Thymus (tissue), 11 donors: Measurements from ENCODE around the gene KY. TPM values are rescaled to one million over a fixed set of nuclear protein-coding genes. Genes with fewer than 3 reads are reported as not detected.

Experiments
- DNase-seq, 9 donors: peaks; one replicate each; pipeline ENCODE4 v3.0.0-alpha.2; 2013; ENCODE audit warnings: low spot score in 9 of 9, low read depth in 6 of 9, missing footprints in 1 of 9
- H3K27ac ChIP-seq, 2 donors: one replicate each; pipeline ENCODE4 v1.5.1; 2013; ENCODE audit warnings: control low read depth in 1 of 2, low read depth in 1 of 2, low read length in 1 of 2, mild to moderate bottlenecking in 1 of 2, moderate library complexity in 1 of 2
- H3K27me3 ChIP-seq, 2 donors: one replicate each; pipeline ENCODE4 v1.5.1; 2013; ENCODE audit warnings: low read length in 1 of 2; ENCODE audit not compliant: control insufficient read depth in 2 of 2, insufficient read depth in 1 of 2
- H3K36me3 ChIP-seq, 2 donors: one replicate each; pipeline ENCODE4 v1.5.1; 2013; ENCODE audit warnings: low read length in 1 of 2, mild to moderate bottlenecking in 1 of 2, moderate library complexity in 1 of 2; ENCODE audit not compliant: control insufficient read depth in 2 of 2, insufficient read depth in 2 of 2
- H3K4me1 ChIP-seq, 2 donors: one replicate each; pipeline ENCODE4 v1.5.1; 2013; ENCODE audit warnings: low read length in 2 of 2; ENCODE audit not compliant: control insufficient read depth in 2 of 2, insufficient read depth in 2 of 2
- H3K4me3 ChIP-seq, 2 donors: one replicate each; pipeline ENCODE4 v1.5.1; 2013; ENCODE audit warnings: low read length in 2 of 2, control low read depth in 1 of 2, mild to moderate bottlenecking in 1 of 2
- H3K9me3 ChIP-seq, 2 donors: one replicate each; pipeline ENCODE4 v1.5.1; 2013; ENCODE audit warnings: low read length in 1 of 2, mild to moderate bottlenecking in 1 of 2; ENCODE audit not compliant: control insufficient read depth in 2 of 2, insufficient read depth in 1 of 2
- WGBS: extraction: QIAGEN DNeasy Blood & Tissue Kit; methylation state at CpG from one replicate; pipeline ENCODE4 v1.1.7; 2013; 5-methylcytosine and 5-hydroxymethylcytosine counted together
- polyA plus RNA-seq: library from polyadenylated mRNA; stranded (reverse); fragments of 200-250 nt; gene quantifications from one replicate; pipeline ENCODE4 v1.2.3, GENCODE V29; 2013
- total RNA-seq: library from RNA; stranded (reverse); fragments of 120-200 nt; gene quantifications from one replicate; pipeline ENCODE4 v1.2.4, GENCODE V29; 2013
- donor health status: healthy.

Gene KY
- total and polyA plus RNA-seq, 2 donors, result 0.14 to 1.0 TPM

DNA sequence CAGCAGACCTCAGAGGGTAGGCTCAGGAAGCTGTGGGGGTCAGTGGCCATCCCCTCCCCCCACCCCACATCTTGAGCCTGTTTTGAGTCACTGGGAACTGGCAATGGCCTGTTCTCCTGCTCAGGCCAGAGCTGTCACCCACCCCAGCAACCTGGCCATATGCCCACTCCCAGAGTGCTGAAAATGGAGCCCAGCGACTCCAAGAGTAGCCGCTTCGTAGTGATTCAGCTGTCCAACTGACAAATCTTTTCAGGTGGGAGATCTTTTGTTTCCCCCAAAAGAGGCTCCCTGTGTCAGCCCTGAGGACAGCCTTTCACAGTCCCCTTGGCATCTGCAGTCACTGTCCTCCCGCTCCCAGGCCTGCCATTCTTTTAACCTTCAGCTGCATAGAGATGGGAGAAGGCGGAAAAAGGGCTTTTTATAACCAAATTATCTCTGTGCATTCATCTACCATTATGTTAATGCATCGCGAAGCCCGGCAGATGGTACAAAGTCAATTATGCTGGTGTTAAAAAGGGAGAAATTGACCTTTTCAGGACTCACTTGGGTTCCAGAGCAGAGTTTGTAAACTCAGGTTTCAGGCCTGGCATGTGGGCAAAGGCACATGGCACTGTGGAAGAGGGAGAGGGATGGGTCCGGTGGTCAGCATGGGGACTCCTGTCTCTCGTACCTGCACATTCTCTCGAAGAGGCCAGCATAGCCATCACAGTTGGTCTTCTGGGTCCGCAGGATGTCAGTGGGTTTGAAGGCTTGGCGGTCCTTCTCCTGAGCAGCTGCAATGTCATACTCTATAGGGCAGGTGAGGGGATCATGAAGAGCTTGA lies 32.1 kb downstream of the KY start:
- Histone ChIP-seq H3K36me3 (no peaks in the 10 kb centered on the region), H3K27ac (no peak overlapping the region), H3K4me3 (no peak overlapping the region), H3K9me3 (no peaks in the 10 kb centered on the region), H3K27me3 (no peaks in the 10 kb centered on the region), H3K4me1 (no peaks in the 10 kb centered on the region)
- 98% methylated on average over 13 of the region's 13 CpGs for WGBS
- DNase-seq, result no peak

DNA sequence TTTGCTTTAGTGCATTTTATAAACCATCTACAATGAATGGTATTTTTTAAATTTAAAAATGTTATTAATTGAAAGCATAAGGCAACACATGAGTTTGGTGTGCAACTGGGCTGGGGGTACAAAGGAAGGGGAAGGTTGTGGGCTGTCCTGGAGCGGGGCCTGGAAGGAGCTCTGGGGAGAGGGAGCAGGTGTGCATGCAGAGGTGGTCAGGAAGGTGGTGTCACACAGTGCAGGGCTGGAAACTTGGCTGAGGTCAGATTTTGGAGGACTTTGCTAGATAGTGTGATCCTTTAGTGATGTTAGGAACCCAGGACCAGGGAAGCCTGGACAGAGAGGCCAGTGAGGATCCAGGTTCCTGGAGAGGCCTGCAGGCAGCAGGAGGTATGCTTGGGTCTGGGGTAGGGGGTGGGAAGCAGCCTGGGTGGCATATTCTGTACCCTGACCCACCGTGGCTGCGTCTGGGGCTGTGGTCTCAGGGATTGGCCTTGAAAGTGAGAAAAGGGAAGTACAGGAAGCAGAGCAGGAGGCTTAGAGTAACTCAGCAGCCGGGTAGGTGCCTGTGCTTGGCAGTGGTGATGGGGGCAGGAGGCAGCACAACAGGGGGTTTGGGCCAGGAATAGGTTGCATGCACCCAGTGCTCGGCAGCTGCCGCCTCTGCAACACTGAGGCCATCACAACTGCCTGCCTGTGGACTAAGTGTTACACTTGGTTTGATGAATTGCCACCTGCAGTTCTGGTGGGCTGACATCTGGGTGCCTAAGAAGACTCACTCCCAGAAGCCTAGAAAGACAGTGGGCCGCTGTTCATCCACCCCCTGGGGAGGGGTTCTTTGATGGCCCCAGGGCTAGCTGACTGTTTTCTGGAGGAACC lies 33.0 kb downstream of the KY start:
- WGBS, result 53% methylated on average over 7 of the region's 7 CpGs
- no peak overlapping the region for H3K4me3 ChIP-seq
- H3K9me3 ChIP-seq, result no peaks in the 10 kb centered on the region
- no peak for DNase-seq
- H3K27ac ChIP-seq, result no peak overlapping the region
- H3K36me3 ChIP-seq, result no peaks in the 10 kb centered on the region
- H3K27me3 ChIP-seq, result no peaks in the 10 kb centered on the region
- H3K4me1 ChIP-seq, result no peaks in the 10 kb centered on the region

- Histone ChIP-seq H3K9me3 (no peaks in the 10 kb centered on the region), H3K27ac (no peak overlapping the region), H3K4me3 (no peak overlapping the region), H3K27me3 (no peaks in the 10 kb centered on the region), H3K4me1 (no peaks in the 10 kb centered on the region), H3K36me3 (no peaks in the 10 kb centered on the region)
- WGBS, result 95% methylated on average over 5 of the region's 5 CpGs
- DNase-seq, result no peak
Measured at GRCh38 chr3:134615743-134616142, 35.1 kb downstream of the KY start.

DNA sequence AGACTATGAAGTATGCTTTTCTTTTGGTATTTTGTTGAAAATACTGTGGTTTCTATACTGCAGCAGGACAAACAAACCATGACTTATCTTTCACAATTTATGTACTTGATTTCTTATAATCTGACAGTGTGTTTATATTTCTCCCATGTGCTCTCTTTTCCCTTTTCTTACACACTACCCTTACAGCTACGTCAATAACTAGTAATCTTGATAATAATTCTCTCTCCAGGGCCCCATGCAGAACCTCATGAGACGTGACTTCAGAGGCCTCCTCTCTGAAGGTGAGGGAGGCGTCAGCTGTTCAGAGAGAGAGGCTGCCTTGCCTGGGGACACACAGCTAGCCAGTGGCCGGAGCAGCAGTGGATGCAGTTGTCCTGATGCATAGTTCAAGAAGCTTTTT lies 35.9 kb downstream of the KY start:
- Histone ChIP-seq H3K36me3 (no peaks in the 10 kb centered on the region), H3K4me1 (no peaks in the 10 kb centered on the region), H3K27ac (no peak overlapping the region), H3K9me3 (no peaks in the 10 kb centered on the region), H3K27me3 (no peaks in the 10 kb centered on the region), H3K4me3 (no peak overlapping the region)
- DNase-seq, result no peak
- WGBS, result 95% methylated on average over 4 of the region's 4 CpGs

DNA sequence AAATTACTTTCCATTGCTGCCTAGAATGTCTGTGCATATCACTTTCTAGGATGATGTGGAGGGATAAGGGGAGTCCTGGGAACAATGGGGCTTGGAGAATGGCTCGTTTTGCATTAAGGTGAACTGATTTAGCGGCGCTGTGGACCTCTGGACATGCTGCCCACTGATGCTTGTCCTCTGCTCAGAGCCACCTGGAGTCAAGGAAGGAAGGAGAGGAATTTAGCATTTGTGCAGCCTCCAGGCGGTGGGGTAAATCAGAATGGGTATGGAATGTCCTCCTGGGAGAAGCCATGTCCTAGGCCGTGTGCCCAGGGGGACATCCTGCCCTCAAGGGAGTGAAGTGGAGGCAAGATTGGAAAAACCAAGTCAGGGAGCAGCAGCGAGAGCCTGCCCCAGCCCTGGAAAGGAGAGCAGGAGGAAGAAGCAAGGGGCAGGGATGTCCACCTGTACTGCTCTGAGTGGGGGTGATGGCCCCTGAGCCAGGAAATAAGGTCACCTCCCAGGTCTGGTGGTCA lies 37.8 kb downstream of the KY start:
- no peak for DNase-seq

DNA sequence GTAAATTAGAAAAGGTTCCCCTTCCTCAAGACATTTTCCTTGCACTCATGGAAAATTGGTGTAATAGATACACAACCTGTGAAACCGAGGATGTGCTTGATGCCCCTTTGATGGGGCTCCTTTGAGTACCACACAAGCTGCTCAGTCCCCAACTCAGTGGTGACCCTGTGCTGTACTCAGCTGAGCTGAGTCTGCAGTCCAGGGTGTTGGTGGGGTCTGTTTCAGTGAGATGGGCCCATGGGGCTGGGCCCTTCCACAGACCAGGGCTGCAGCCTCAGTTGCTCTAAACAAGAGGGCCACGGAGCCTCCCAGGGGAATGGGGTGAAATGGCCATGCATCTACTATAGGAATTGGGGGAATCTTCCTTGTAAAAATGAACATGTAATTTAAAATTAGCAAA lies 39.3 kb downstream of the KY start:
- WGBS, result 94% methylated on average over 2 of the region's 2 CpGs
- DNase-seq, result no peak
- peaks cover 0 to under 1% of the 10 kb centered on the region in 2 donors for H3K4me1 ChIP-seq

More for the DNA sequence above, 37.8 kb downstream of the KY start:
- Histone ChIP-seq H3K27ac (no peak overlapping the region), H3K27me3 (no peaks in the 10 kb centered on the region), H3K9me3 (no peaks in the 10 kb centered on the region), H3K4me3 (no peak overlapping the region), H3K36me3 (no peaks in the 10 kb centered on the region), H3K4me1 (no peaks in the 10 kb centered on the region)
- 88% methylated on average over 6 of the region's 6 CpGs for WGBS

DNA sequence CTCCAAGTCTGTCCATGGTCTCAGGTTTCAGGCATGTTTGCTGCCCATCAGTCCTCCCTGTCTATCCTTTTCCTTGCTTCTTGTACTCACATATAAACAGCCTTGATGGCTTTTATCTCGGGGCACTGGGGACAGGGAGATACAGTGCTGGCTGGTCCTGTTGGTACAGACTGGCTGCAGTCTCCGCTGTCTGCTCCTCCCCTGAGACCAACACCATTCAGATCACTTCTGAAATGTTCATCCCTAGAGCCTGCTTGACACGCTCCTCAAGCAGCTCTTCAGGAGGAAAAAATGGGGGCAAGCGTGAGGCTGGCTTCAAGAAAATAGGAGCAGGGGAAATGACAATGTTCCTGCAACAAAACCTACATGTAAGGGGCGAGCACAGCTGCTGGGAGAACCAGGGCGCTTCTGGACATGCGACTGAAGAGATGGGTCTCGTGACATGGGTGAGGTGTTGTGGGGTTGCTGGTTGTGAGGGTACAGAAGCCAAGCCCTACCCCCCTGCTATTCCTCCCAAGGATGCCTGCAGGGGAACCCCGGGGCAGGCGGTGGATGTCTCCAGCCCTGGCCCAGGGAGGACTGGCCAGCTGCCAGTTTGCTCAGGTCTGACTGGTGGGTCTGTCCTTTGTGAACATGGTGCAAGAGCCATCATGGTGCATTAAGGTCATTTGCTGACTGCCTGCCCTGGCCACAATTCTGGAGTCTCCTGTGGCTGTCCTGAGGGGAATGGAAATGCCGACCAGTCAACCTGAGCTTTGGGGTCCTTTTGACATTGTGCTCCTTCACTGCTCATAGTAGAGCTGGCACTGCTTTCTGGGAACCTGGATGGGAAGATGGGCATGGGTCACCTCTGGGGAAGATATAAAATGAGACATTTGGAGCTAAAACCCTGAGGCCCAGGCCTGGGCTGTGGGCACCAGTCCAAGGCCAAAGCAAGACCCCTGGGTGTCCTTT lies 40.1 kb downstream of the KY start:
- H3K36me3 ChIP-seq, result no peaks in the 10 kb centered on the region
- WGBS, result 90% methylated on average over 11 of the region's 11 CpGs
- H3K4me1 ChIP-seq, result peaks cover 0 to 2% of the 10 kb centered on the region in 2 donors
- no peak overlapping the region for H3K4me3 ChIP-seq
- no peaks in the 10 kb centered on the region for H3K9me3 ChIP-seq
- no peak overlapping the region for H3K27ac ChIP-seq
- no peak for DNase-seq
- no peaks in the 10 kb centered on the region for H3K27me3 ChIP-seq

More for the DNA sequence above, 39.3 kb downstream of the KY start:
- Histone ChIP-seq H3K27me3 (no peaks in the 10 kb centered on the region), H3K4me3 (no peak overlapping the region), H3K36me3 (no peaks in the 10 kb centered on the region), H3K9me3 (no peaks in the 10 kb centered on the region), H3K27ac (no peak overlapping the region)

DNA sequence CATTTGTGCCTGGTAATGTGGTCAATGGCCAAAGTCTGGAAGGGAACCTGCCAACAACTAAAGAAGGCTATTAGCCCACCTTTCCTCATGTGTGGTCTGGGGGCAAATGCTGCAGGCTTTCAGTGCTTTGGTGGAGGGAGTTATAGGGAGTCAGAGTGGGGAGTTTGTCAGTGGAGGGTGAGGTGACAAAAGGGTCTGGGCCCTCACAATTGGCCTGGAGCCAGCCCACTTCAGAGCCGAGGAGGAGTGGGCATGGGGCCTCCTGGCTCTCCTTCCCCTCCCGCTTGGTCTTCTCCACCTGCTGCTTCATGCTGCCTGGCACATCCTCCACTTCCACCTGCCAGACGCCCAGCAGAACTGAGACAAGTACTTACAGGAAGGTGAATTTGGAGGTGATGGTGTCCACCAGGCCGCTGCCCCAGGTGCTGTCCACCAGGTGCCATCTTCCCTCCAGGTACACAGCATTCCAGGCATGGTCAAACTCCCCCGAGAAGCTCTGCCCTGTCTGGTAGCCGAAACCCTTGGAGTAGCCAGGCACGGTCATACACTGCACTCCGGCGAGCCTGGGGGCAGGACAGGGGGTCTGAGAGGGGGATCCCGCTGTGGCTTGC lies 40.9 kb downstream of the KY start:
- 78% methylated on average over 10 of the region's 10 CpGs for WGBS
- H3K9me3 ChIP-seq, result no peaks in the 10 kb centered on the region
- no peak for DNase-seq

More for the DNA sequence above, 40.9 kb downstream of the KY start:
- Histone ChIP-seq H3K27me3 (no peaks in the 10 kb centered on the region), H3K36me3 (no peaks in the 10 kb centered on the region), H3K4me1 (peaks cover 0 to 2% of the 10 kb centered on the region in 2 donors), H3K27ac (no peak overlapping the region), H3K4me3 (no peak overlapping the region)
